GM18951 (cell line): Measurements from ENCODE around the gene ERBB2.
"Not testable (repeated sequence)": the region's sequence is repeated elsewhere in the genome, so short reads cannot be mapped to it uniquely, and the experiment has no call there.

Experiments
- POLR2A ChIP-seq: IDR thresholded peaks from 4 replicates; pipeline ENCODE4 v1.6.1; 2011; ENCODE audit warnings: mild to moderate bottlenecking; ENCODE audit not compliant: insufficient read length, insufficient read depth; ENCODE audit errors: extremely low read depth
- in situ Hi-C: fragments of 300-500 bp; cut with MboI; formaldehyde crosslinking; loops from one replicate; pipeline ENCODE4 v1.12.0; 2022; ENCODE audit warnings: low sequenced_read_pairs, mixed read lengths, inconsistent platforms; ENCODE audit not compliant: unreplicated experiment

Gene ERBB2

GRCh38 chr17:39739885-39740356, 40.1 kb downstream of the ERBB2 start:
- no peak for TF ChIP-seq POLR2A
- in situ Hi-C loops: no loop called here

- TF ChIP-seq POLR2A: no peak
- in situ Hi-C loops: no loop called here
These were observed 40.7 kb downstream of the ERBB2 start for GRCh38 chr17:39740357-39741111.

- in situ Hi-C loops: no loop called here
- TF ChIP-seq POLR2A: no peak
These were observed 42.4 kb downstream of the ERBB2 start for GRCh38 chr17:39742126-39742855.

DNA sequence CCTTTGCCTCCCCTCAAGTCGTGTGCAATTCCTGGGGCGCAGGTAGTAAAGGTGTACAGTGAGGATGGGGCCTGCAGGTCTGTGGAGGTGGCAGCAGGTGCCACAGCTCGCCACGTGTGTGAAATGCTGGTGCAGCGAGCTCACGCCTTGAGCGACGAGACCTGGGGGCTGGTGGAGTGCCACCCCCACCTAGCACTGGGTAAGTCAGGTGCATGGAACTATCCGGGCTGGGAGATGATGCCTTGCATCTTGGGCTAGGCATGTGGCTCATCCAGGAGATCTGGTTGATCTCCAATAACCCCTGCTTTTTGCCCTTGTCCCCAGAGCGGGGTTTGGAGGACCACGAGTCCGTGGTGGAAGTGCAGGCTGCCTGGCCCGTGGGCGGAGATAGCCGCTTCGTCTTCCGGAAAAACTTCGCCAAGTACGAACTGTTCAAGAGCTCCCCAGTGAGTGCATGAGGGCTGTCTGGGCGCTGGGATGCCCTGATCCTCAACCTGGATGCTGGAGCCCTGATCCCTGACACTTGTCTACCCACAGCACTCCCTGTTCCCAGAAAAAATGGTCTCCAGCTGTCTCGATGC, 43.1 kb downstream of the ERBB2 start:
- in situ Hi-C loops: no loop called here

GRCh38 chr17:39744075-39744835, 44.4 kb downstream of the ERBB2 start:
- TF ChIP-seq POLR2A: no peak
- in situ Hi-C loops: no loop called here

More for the DNA sequence above, 43.1 kb downstream of the ERBB2 start:
- no peak for TF ChIP-seq POLR2A

DNA sequence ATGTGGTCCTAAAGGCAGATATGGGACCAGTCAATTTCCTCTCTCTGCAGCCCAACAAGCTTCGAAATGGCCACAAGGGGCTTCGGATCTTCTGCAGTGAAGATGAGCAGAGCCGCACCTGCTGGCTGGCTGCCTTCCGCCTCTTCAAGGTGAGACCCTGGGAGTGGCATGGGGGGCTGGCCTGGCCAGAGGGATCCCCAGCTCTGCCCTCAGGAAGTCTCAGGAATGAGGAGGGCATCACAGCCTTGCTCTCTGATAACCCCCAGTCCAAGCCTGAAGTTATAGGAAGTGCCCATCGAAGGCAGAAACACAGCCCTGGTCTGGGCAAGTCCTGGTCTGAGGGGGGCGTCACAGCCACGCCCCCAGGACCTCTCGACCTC, 45.0 kb downstream of the ERBB2 start:
- in situ Hi-C loops: no loop called here
- TF ChIP-seq POLR2A: no peak

- TF ChIP-seq POLR2A: no peak
- in situ Hi-C loops: no loop called here
These were observed 45.7 kb downstream of the ERBB2 start for GRCh38 chr17:39745335-39746144.

DNA sequence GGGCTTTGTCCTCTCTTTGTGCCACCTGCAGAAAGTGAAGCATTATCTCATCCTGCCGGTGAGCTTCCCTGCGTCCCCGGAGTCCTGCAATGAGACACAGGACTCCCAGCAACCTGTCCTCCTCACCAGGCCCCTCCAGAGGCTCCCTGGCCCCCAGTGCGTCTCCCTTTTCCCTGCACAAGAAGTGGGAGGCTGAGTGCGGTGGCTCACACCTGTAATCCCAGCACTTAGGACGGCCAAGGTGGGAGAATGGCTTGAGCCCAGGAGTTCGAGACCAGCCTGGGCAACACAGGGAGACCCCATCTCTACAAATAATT, 46.2 kb downstream of the ERBB2 start:
- TF ChIP-seq POLR2A: no peak
- in situ Hi-C loops: no loop called here

- no peak for TF ChIP-seq POLR2A
- in situ Hi-C loops: no loop called here
These were observed 47.9 kb downstream of the ERBB2 start for GRCh38 chr17:39747745-39748144.

DNA sequence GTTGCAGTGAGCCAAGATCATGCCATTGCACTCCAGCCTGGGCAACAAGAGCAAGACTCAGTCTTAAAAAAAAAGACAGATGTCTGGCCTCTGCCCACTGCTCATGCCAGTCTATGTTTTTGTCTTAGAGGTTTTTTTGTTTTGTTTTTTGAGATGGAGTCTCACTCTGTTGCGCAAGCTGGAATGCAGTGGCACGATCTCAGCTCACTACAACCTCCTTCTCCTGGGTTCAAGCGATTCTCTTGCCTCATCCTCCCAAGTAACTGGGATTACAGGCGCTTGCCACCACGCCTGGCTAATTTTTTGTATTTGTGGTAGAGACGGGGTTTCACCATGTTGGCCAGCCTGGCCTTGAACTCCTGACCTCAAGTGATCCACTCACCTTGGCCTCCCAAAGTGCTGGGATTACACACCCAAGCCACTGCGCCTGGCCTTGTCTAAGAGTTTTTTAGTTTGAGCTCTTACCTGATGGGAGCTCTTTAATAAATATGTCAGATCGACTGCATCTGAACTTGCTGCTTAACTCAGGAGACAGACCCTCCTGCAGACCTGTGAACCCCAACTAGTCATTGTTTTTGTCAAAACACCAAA, 48.7 kb downstream of the ERBB2 start:
- in situ Hi-C loops: not testable (repeated sequence)

- no peak for TF ChIP-seq POLR2A
- in situ Hi-C loops: no loop called here
These were observed 50.5 kb downstream of the ERBB2 start for GRCh38 chr17:39750131-39751015.

DNA sequence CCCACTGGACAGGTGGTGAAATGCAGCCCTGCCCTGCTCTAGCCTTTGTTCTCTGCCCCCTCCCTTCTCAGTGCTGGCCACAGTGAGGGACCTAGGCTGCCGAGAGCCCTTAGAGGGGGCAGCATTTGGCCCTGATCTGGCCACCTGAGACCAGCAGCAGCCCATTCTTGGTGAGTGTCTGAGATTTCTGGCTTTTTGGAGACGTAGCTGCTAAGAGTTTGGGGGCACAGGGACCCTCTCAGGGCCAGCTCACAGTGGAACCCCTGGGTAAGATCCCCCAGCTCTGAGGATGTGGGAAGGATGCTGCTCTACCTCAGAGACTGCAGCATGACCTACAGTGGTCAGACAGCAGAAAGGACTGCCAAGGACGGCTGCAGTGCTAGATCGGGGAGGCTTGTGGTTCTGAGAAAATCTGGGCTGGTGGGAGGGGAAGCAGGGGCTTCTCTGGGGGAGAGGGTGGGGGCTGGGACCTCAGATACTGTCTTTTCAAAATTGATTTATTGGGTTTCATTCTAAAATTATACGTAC, 51.2 kb downstream of the ERBB2 start:
- in situ Hi-C loops: no loop called here
- no peak for TF ChIP-seq POLR2A
